ENCODE data around the gene MCHR1.
"Not testable (repeated sequence)": the region's sequence is repeated elsewhere in the genome, so short reads cannot be mapped to it uniquely, and the experiment has no call there.

Gene MCHR1

GRCh38 chr22:40694411-40694810, 15.1 kb downstream of the MCHR1 start:
- DNase-seq, result no peak

GRCh38 chr22:40701274-40701673, 22.0 kb downstream of the MCHR1 start:
- DNase-seq, result no peak

- no peak for DNase-seq
Measured at GRCh38 chr22:40703174-40703573, 23.9 kb downstream of the MCHR1 start.

GRCh38 chr22:40703736-40704135, 24.5 kb downstream of the MCHR1 start:
- no peak for DNase-seq

GRCh38 chr22:40705918-40706682, 26.8 kb downstream of the MCHR1 start:
- DNase-seq, result no peak

- DNase-seq, result no peak
Measured at GRCh38 chr22:40707154-40707553, 27.9 kb downstream of the MCHR1 start.

- no peak for DNase-seq
Measured at GRCh38 chr22:40708177-40708576, 28.9 kb downstream of the MCHR1 start.

GRCh38 chr22:40709752-40710413, 30.6 kb downstream of the MCHR1 start:
- DNase-seq, result no peak

- no peak for DNase-seq
Measured at GRCh38 chr22:40712311-40712710, 33.0 kb downstream of the MCHR1 start.

- no peak for DNase-seq
Measured at GRCh38 chr22:40714499-40715337, 35.4 kb downstream of the MCHR1 start.

GRCh38 chr22:40716116-40716515, 36.8 kb downstream of the MCHR1 start:
- DNase-seq, result no peak

GRCh38 chr22:40717657-40718056, 38.4 kb downstream of the MCHR1 start:
- not testable (repeated sequence) for DNase-seq

GRCh38 chr22:40718250-40719204, 39.2 kb downstream of the MCHR1 start:
- DNase-seq, result no peak

GRCh38 chr22:40719599-40719998, 40.3 kb downstream of the MCHR1 start:
- DNase-seq, result no peak

- not testable (repeated sequence) for DNase-seq
Measured at GRCh38 chr22:40720156-40720537, 40.9 kb downstream of the MCHR1 start.

GRCh38 chr22:40720538-40721256, 41.4 kb downstream of the MCHR1 start:
- peak; percentile 35 for DNase-seq

- peak; percentile 50 for DNase-seq
Measured at GRCh38 chr22:40721266-40721665, 42.0 kb downstream of the MCHR1 start.

GRCh38 chr22:40723396-40723933, 44.2 kb downstream of the MCHR1 start:
- DNase-seq, result no peak

GRCh38 chr22:40726514-40726913, 47.2 kb downstream of the MCHR1 start:
- no peak for DNase-seq

GRCh38 chr22:40727070-40727963, 48.0 kb downstream of the MCHR1 start:
- DNase-seq, result no peak

Measured in EL (cell line).